A673 (cell line): ENCODE measurements around the gene KBTBD2. TPM values are rescaled to one million over a fixed set of nuclear protein-coding genes. Genes with fewer than 3 reads are reported as not detected.
"Not testable (repeated sequence)": the region's sequence is repeated elsewhere in the genome, so short reads cannot be mapped to it uniquely, and the experiment has no call there.

ENCODE experiments used
- BruUV-seq: library from RNA; stranded (reverse); fragments of 400-500 nt; replicated peaks from 2 replicates; lab custom pipeline; 2021; lab: Mats Ljungman, UMichigan
- CTCF ChIA-PET: fragments of 300-600 bp; sonication (Branson Sonifier 250); formaldehyde crosslinking; loops from one replicate; lab custom pipeline; 2022; ENCODE audit warnings: antibody characterized with exemption; lab: Charles Lee
- POLR2A ChIA-PET: fragments of 300-600 bp; sonication (Branson Sonifier 250); formaldehyde crosslinking; loops from one replicate; lab custom pipeline; 2022; ENCODE audit warnings: antibody characterized with exemption; ENCODE audit not compliant: low non-redundant PET; lab: Charles Lee
- DNase-seq: peaks from one replicate; pipeline ENCODE4 v3.0.0-alpha.2; 2015; ENCODE audit warnings: low spot score
- H3K27ac ChIP-seq: fragments of 200-600 bp; sonication (generic); 2 replicates; pipeline ENCODE4 v1.5.1; 2016; ENCODE audit warnings: mixed run types, low read depth, mild to moderate bottlenecking, mixed read lengths, antibody characterized with exemption, low read length; ENCODE audit not compliant: poor library complexity, severe bottlenecking
- H3K27me3 ChIP-seq: fragments of 200-600 bp; sonication (generic); replicated peaks from 2 replicates; pipeline ENCODE4 v1.6.1; 2017; ENCODE audit warnings: mixed run types, low read depth, mild to moderate bottlenecking, mixed read lengths, antibody characterized with exemption, low read length; ENCODE audit not compliant: insufficient read depth, poor library complexity
- H3K36me3 ChIP-seq: fragments of 200-600 bp; sonication (generic); 2 replicates; pipeline ENCODE4 v1.6.1; 2016; ENCODE audit warnings: mixed run types, mild to moderate bottlenecking, mixed read lengths, antibody characterized with exemption, low read length; ENCODE audit not compliant: insufficient read depth, poor library complexity, severe bottlenecking
- H3K4me1 ChIP-seq: fragments of 200-600 bp; sonication (generic); 2 replicates; pipeline ENCODE4 v1.6.1; 2017; ENCODE audit warnings: mixed run types, mild to moderate bottlenecking, mixed read lengths, antibody characterized with exemption, low read length; ENCODE audit not compliant: insufficient read depth, poor library complexity, severe bottlenecking
- H3K4me3 ChIP-seq: fragments of 200-600 bp; sonication (generic); 2 replicates; pipeline ENCODE4 v1.5.1; 2016; ENCODE audit warnings: low read depth, mixed run types, mild to moderate bottlenecking, mixed read lengths, low read length; ENCODE audit not compliant: poor library complexity, severe bottlenecking
- H3K9me3 ChIP-seq: fragments of 200-600 bp; sonication (generic); 2 replicates; pipeline ENCODE4 v1.6.1; 2016; ENCODE audit warnings: mixed run types, low read depth, mild to moderate bottlenecking, mixed read lengths, antibody characterized with exemption, low read length; ENCODE audit not compliant: poor library complexity, severe bottlenecking
- CTCF ChIP-seq: fragments of 300-800, 200-600 bp; sonication (generic); conservative IDR thresholded peaks from 2 replicates; pipeline ENCODE4 v1.5.1; 2017; ENCODE audit warnings: low read depth, mild to moderate bottlenecking, antibody characterized with exemption, low read length, moderate library complexity, mixed read lengths
- EZH2 ChIP-seq: fragments of 200-600 bp; sonication (generic); IDR thresholded peaks from 2 replicates; pipeline ENCODE4 v1.6.1; 2017; ENCODE audit warnings: borderline replicate concordance, low read depth, mild to moderate bottlenecking, mixed read lengths, antibody characterized with exemption, low read length; ENCODE audit not compliant: poor library complexity, severe bottlenecking
- intact Hi-C: fragments of 100-400 bp; cut with micrococcal nuclease; formaldehyde crosslinking; loops from one replicate; pipeline ENCODE4 v1.10.0; 2022; ENCODE audit not compliant: unreplicated experiment
- total RNA-seq: library from RNA; stranded (reverse); gene quantifications from 2 replicates; pipeline ENCODE4 v1.2.3, GENCODE V29; 2021

Gene KBTBD2
- total RNA-seq, 1 experiment from 2014 or later, result 51.0 TPM

DNA sequence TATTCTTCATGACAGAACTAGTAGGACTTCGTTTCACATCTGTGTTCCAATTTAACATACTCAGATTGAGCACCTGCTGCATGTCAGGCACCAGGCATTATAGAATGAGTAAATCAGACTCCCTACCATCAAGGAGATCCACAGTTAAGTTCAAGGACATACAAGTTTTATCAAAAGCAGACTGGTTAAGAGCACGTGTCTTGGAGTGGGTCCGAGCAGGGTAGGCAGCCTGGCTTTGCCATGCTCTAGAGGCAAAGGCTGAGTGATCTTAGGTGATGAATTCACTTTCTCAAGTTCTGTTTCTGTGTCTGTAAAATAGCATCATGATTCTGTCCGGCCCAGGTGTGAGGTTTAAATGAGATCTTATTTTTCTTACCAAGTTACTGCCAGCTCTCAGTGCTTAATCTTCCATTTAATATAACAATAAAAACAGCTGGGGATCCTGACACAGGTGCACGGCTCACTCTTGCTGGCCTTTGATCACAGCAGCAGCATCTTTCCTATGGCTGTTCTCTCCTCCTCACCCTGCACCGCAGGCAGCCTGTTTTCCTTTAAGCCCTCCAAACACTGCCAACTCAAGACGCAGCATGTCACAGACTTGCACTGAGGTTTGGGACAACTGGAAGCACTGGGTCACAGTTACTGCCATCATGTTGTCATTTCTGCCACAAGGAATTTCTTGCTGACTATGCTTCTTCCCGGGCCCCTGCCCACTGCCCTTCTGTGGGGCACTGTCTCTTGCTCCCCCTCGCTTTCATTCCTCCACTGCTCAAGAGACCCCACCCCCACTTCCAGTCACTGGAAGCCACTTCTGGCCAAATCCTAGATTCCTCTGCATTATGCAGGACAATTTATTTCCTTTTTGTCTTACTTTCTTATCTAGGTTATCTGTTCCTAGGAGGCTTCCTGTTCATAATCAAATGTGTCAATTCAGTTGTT lies 35.5 kb downstream of the KBTBD2 start:
- CTCF ChIA-PET, DNase-seq, H3K27ac ChIP-seq, H3K27me3 ChIP-seq, POLR2A ChIA-PET, BruUV-seq, H3K9me3 ChIP-seq, H3K4me3 ChIP-seq, H3K36me3 ChIP-seq, intact Hi-C loops, H3K4me1 ChIP-seq: not testable (repeated sequence)

DNA sequence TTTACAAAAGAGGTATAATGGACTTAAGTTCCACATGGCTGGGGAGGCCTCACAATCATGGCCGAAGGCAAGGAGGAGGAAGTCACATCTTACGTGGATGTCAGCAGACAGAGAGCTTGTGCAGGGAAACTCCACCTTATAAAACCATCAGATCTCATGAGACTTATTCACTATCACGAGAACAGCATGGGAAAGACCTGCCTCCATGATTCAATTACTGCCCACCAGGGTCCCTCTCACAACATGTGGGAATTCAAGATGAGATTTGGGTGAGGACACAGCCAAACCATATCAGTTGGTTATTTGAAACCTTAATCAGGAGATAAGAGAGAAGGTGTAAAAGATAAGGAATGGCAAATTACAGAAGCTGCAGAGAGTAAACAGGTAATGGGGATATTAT lies 40.9 kb downstream of the KBTBD2 start:
- H3K4me1 ChIP-seq, H3K4me3 ChIP-seq, H3K9me3 ChIP-seq, POLR2A ChIA-PET, DNase-seq, H3K27ac ChIP-seq, CTCF ChIA-PET, intact Hi-C loops, BruUV-seq, H3K36me3 ChIP-seq, H3K27me3 ChIP-seq: not testable (repeated sequence)

- DNase-seq, POLR2A ChIA-PET, H3K4me1 ChIP-seq, CTCF ChIA-PET, H3K27me3 ChIP-seq, H3K27ac ChIP-seq, BruUV-seq, H3K9me3 ChIP-seq, H3K36me3 ChIP-seq, H3K4me3 ChIP-seq: not testable (repeated sequence)
- intact Hi-C loops, result loop anchor here (5.0 kb wide), 1 partner anchor 204 kb away; no protein-coding TSS in a partner anchor
These were observed 42.9 kb downstream of the KBTBD2 start for GRCh38 chr7:32848655-32849054.

- ChIA-PET CTCF (interaction anchor here (0.6 to 1.5 kb wide), 10 partner anchors 20 to 262 kb away, joined by 3 to 7 read pairs (median 4); no protein-coding TSS in a partner anchor), POLR2A (no interaction called here)
- H3K27me3 ChIP-seq, result no peaks in the 10 kb centered on the region
- BruUV-seq, result no TSS peak
- H3K36me3 ChIP-seq, result no peaks in the 10 kb centered on the region
- H3K27ac ChIP-seq, result no peak overlapping the region
- TF ChIP-seq EZH2 (no peak), CTCF (peak; percentile 93)
- H3K4me1 ChIP-seq, result peaks cover 6% of the 10 kb centered on the region
- H3K9me3 ChIP-seq, result no peaks in the 10 kb centered on the region
- no peak overlapping the region for H3K4me3 ChIP-seq
- DNase-seq, result peak; percentile 93
- intact Hi-C loops, result loop anchor here (2.0 to 5.0 kb wide), 3 partner anchors 96 to 262 kb away; partner anchors contain the start of gene RP9
These were observed 44.8 kb downstream of the KBTBD2 start for GRCh38 chr7:32846630-32847225.

GRCh38 chr7:32844748-32845147 lies 46.8 kb downstream of the KBTBD2 start:
- CTCF ChIA-PET, H3K27ac ChIP-seq, BruUV-seq, H3K9me3 ChIP-seq, H3K4me3 ChIP-seq, H3K36me3 ChIP-seq, H3K4me1 ChIP-seq, H3K27me3 ChIP-seq, DNase-seq, POLR2A ChIA-PET: not testable (repeated sequence)
- intact Hi-C loops, result loop anchor here (5.0 kb wide), 1 partner anchor 208 kb away; no protein-coding TSS in a partner anchor

GRCh38 chr7:32843763-32844162 lies 47.8 kb downstream of the KBTBD2 start:
- H3K4me1 ChIP-seq, POLR2A ChIA-PET, H3K36me3 ChIP-seq, H3K9me3 ChIP-seq, H3K27ac ChIP-seq, BruUV-seq, H3K4me3 ChIP-seq, intact Hi-C loops, H3K27me3 ChIP-seq: not testable (repeated sequence)
- peak; percentile 11 for DNase-seq
- CTCF ChIA-PET, result interaction anchor here (0.6 kb wide), 1 partner anchor 9 kb away, joined by 6 read pairs; no protein-coding TSS in a partner anchor
